Measurements from ENCODE around the gene NCOA6.
A peak's percentile ranks its signal among the peaks of the same experiment; 100 is the strongest.

NCOA6 gene

GRCh38 chr20:34825530-34826362 is at the start of gene NCOA6:
TSS of gene NCOA6 (minus strand) at chr20:34825651. CDS start at chr20:34782355, 43,296 bp downstream.
- peak; percentile 80 for DNase-seq (ENCODE audit: low spot score)

GRCh38 chr20:34874094-34874654 is 48.7 kb upstream of the NCOA6 start:
- DNase-seq (ENCODE audit: low spot score) = peak; percentile 88

GRCh38 chr20:34873583-34874093 is 48.2 kb upstream of the NCOA6 start:
- no peak for DNase-seq (ENCODE audit: low spot score)

- peak; percentile 81 for DNase-seq (ENCODE audit: low spot score)
Observed at GRCh38 chr20:34872622-34873224, 47.3 kb upstream of the NCOA6 start, which contains the start of gene GGT7. TSS of gene GGT7 (minus strand) at chr20:34872856. CDS start at chr20:34872815, 41 bp downstream.

- no peak for DNase-seq (ENCODE audit: low spot score)
Observed at GRCh38 chr20:34871966-34872621, 46.6 kb upstream of the NCOA6 start.

GRCh38 chr20:34871320-34871926 is 46.0 kb upstream of the NCOA6 start:
- no peak for DNase-seq (ENCODE audit: low spot score)

- no peak for DNase-seq (ENCODE audit: low spot score)
Observed at GRCh38 chr20:34864216-34864615, 38.8 kb upstream of the NCOA6 start.

- no peak for DNase-seq (ENCODE audit: low spot score)
Observed at GRCh38 chr20:34863421-34863965, 38.0 kb upstream of the NCOA6 start.

GRCh38 chr20:34862724-34863123 is 37.3 kb upstream of the NCOA6 start:
- no peak for DNase-seq (ENCODE audit: low spot score)

- no peak for DNase-seq (ENCODE audit: low spot score)
Observed at GRCh38 chr20:34861386-34862084, 36.1 kb upstream of the NCOA6 start.

GRCh38 chr20:34859826-34860545 is 34.5 kb upstream of the NCOA6 start:
- DNase-seq (ENCODE audit: low spot score) = no peak

GRCh38 chr20:34859367-34859766 is 33.9 kb upstream of the NCOA6 start:
- no peak for DNase-seq (ENCODE audit: low spot score)

GRCh38 chr20:34852298-34852697 is 26.8 kb upstream of the NCOA6 start:
- peak; percentile 20 for DNase-seq (ENCODE audit: low spot score)

GRCh38 chr20:34850969-34851368 is 25.5 kb upstream of the NCOA6 start:
- no peak for DNase-seq (ENCODE audit: low spot score)

GRCh38 chr20:34849778-34850177 is 24.3 kb upstream of the NCOA6 start:
- DNase-seq (ENCODE audit: low spot score) = no peak

- DNase-seq (ENCODE audit: low spot score) = no peak
Observed at GRCh38 chr20:34848597-34848996, 23.1 kb upstream of the NCOA6 start.

GRCh38 chr20:34843421-34843820 is 18.0 kb upstream of the NCOA6 start:
- no peak for DNase-seq (ENCODE audit: low spot score)

- DNase-seq (ENCODE audit: low spot score) = no peak
Observed at GRCh38 chr20:34842143-34842542, 16.7 kb upstream of the NCOA6 start.

GRCh38 chr20:34834459-34834893 is 9.0 kb upstream of the NCOA6 start:
- peak; percentile 56 for DNase-seq (ENCODE audit: low spot score)

- DNase-seq (ENCODE audit: low spot score) = no peak
Observed at GRCh38 chr20:34831936-34832335, 6.5 kb upstream of the NCOA6 start.

Data from kidney tubule cell (primary cell).